ENCODE results near the gene HEATR9. TPM values are rescaled to one million over a fixed set of nuclear protein-coding genes. Genes with fewer than 3 reads are reported as not detected.
A peak's percentile ranks its signal among the peaks of the same experiment; 100 is the strongest.

The HEATR9 gene
- polyA plus RNA-seq, 2 of the 4 experiments (the other 2 are of a cell fraction): not detected

DNA sequence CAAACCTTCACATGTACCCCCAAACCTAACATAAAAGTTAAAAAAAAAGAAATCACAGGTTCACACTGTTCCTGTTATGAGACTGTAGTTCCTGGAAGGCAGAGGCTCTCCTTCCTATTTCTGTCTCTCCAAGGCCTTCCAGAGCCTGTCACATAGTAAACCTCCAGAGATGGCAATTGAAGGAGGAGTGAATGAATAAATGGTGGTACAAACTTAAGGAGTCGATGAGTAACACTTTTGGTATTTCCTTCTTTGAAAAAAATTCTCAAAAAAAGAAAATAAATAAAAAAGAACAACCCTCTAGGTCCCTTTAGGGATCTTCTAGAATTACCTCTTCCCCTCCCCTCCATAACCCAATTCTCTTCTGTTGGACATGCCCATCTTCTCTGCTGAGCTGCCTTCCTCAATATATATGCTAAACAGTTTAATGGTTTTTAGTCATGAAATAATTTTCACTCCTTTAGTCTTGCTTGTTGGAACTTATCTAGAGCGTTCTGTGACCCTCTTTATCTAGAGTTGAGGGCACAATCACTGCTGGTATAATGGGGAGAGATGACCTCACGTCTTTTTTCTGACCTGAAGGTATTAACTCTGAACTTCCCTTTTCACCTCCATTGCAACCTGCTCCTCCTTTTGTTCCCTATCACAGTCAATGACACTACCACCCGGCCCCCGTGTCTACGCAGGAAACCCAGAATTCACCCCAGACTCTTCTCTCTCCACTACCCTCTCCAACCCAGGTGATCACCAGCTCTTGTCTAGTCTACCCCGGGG is 61.1 kb downstream of the HEATR9 start:
- POLR2A ChIA-PET: interaction anchor here (1.4 to 3.9 kb wide), 3 partner anchors 22 to 194 kb away, joined by 6 to 156 read pairs (median 12); no protein-coding TSS in a partner anchor
- FAIRE-seq (no peak), DNase-seq (ENCODE audit: low read depth in 1 of 2, low spot score in 1 of 2) (no peak), ATAC-seq (no peak)
- 74% methylated on average over 7 of the region's 7 CpGs for WGBS (ENCODE audit: missing lambda C conversion rate)
- TF ChIP-seq CHD2 (IDR thresholded peaks at IDR 0.05; ENCODE audit: low read length, partially characterized antibody): no peak
- TF ChIP-seq ZC3H11A (IDR thresholded peaks at IDR 0.05): no peak
- no peak for TF ChIP-seq TP53 (CRISPR knock-in tag; IDR thresholded peaks at IDR 0.05)
- TF ChIP-seq RARB (CRISPR knock-in tag; IDR thresholded peaks at IDR 0.05): no peak
- TF ChIP-seq GATA3 (IDR thresholded peaks at IDR 0.05; ENCODE audit: borderline replicate concordance): no peak
- no peak for TF ChIP-seq RCOR1 (IDR thresholded peaks at IDR 0.05; ENCODE audit: low read depth, low read length)
- TF ChIP-seq KDM1A (IDR thresholded peaks at IDR 0.05; ENCODE audit: low read depth): no peak
- no peak for TF ChIP-seq JUNB (IDR thresholded peaks at IDR 0.05)
- no peak for TF ChIP-seq FOSL2 (IDR thresholded peaks at IDR 0.05)
- TF ChIP-seq FOSL2 (CRISPR knock-in tag; IDR thresholded peaks at IDR 0.05): no peak
- TF ChIP-seq MYC (IDR thresholded peaks at IDR 0.05; ENCODE audit: borderline replicate concordance, low read length): no peak
- H3K4me1 ChIP-seq: peaks cover 36% of the 10 kb centered on the region
- H3K4me3 ChIP-seq: no peak overlapping the region
- CTCF ChIA-PET: interaction anchor here (1.1 to 30.3 kb wide), 8 partner anchors 12 to 194 kb away, joined by 4 to 2039 read pairs (median 8); partner anchors contain the start of genes C17orf50, GAS2L2 and MMP28
- peak overlapping the region; percentile 82 for H3K4me2 ChIP-seq
- no peaks in the 10 kb centered on the region for H3K9me3 ChIP-seq
- peak overlapping the region; percentile 86 to 97 for H3K27ac ChIP-seq

Small RNA genes within 50 kb of the gene (small RNA-seq; reads per million reads assigned to genes)
- 4.2 to 155 (median 19.3) reads per million in 6 experiments for gene RF00100

Other genes with a start within 250 kb of the HEATR9 start
- 0.05 and 0.07 TPM in 2 replicates for gene RASL10B, start 137.3 kb downstream of the HEATR9 start, polyA plus RNA-seq (2011; rRNA removed)
- 0.10 to 0.26 TPM (median 0.24 TPM) in 3 replicates for gene RASL10B, start 137.3 kb downstream of the HEATR9 start, polyA plus RNA-seq (2017; fragmentation: RNase III; extraction: RNeasy Plus Mini Kit Qiagen cat#74134 plus additional on column Dnase treatment)
- 0.06 and 0.12 TPM in 2 replicates for gene GAS2L2, start 115.7 kb downstream of the HEATR9 start, polyA plus RNA-seq (2011; rRNA removed)
- gene GAS2L2, start 115.7 kb downstream of the HEATR9 start, polyA plus RNA-seq (2017; fragmentation: RNase III; extraction: RNeasy Plus Mini Kit Qiagen cat#74134 plus additional on column Dnase treatment): 0.09 to 0.15 TPM (median 0.13 TPM) in 3 replicates
- 0.19 TPM in 1 of 2 replicates, not detected in the other for gene C17orf50, start 108.0 kb downstream of the HEATR9 start, polyA plus RNA-seq (2011; rRNA removed)
- 0.12 to 0.28 TPM (median 0.22 TPM) in 3 replicates for gene C17orf50, start 108.0 kb downstream of the HEATR9 start, polyA plus RNA-seq (2017; fragmentation: RNase III; extraction: RNeasy Plus Mini Kit Qiagen cat#74134 plus additional on column Dnase treatment)
- 6.7 and 7.1 TPM in 2 replicates for gene MMP28, start 73.2 kb downstream of the HEATR9 start, polyA plus RNA-seq (2011; rRNA removed)
- 5.2 to 8.3 TPM (median 6.6 TPM) in 3 replicates for gene MMP28, start 73.2 kb downstream of the HEATR9 start, polyA plus RNA-seq (2017; fragmentation: RNase III; extraction: RNeasy Plus Mini Kit Qiagen cat#74134 plus additional on column Dnase treatment)
- 130 and 213 TPM in 2 replicates for gene TAF15, start 59.4 kb downstream of the HEATR9 start, polyA plus RNA-seq (2011; rRNA removed)
- gene TAF15, start 59.4 kb downstream of the HEATR9 start, polyA plus RNA-seq (2017; fragmentation: RNase III; extraction: RNeasy Plus Mini Kit Qiagen cat#74134 plus additional on column Dnase treatment): 543 to 568 TPM (median 544 TPM) in 3 replicates
- gene CCL5, start 11.5 kb upstream of the HEATR9 start, polyA plus RNA-seq (2011; rRNA removed): 0.31 and 1.0 TPM in 2 replicates
- 0.12 to 0.17 TPM in 2 of 3 replicates, not detected in the other for gene CCL5, start 11.5 kb upstream of the HEATR9 start, polyA plus RNA-seq (2017; fragmentation: RNase III; extraction: RNeasy Plus Mini Kit Qiagen cat#74134 plus additional on column Dnase treatment)
- gene RDM1, start 61.9 kb upstream of the HEATR9 start, polyA plus RNA-seq (2011; rRNA removed): 3.9 and 4.6 TPM in 2 replicates
- 3.3 to 4.3 TPM (median 3.6 TPM) in 3 replicates for gene RDM1, start 61.9 kb upstream of the HEATR9 start, polyA plus RNA-seq (2017; fragmentation: RNase III; extraction: RNeasy Plus Mini Kit Qiagen cat#74134 plus additional on column Dnase treatment)
- not detected in 2 replicates for gene LYZL6, start 74.8 kb upstream of the HEATR9 start, polyA plus RNA-seq (2011; rRNA removed)
- not detected in 3 replicates for gene LYZL6, start 74.8 kb upstream of the HEATR9 start, polyA plus RNA-seq (2017; fragmentation: RNase III; extraction: RNeasy Plus Mini Kit Qiagen cat#74134 plus additional on column Dnase treatment)
- not detected in 2 replicates for gene CCL16, start 112.6 kb upstream of the HEATR9 start, polyA plus RNA-seq (2011; rRNA removed)
- not detected in 3 replicates for gene CCL16, start 112.6 kb upstream of the HEATR9 start, polyA plus RNA-seq (2017; fragmentation: RNase III; extraction: RNeasy Plus Mini Kit Qiagen cat#74134 plus additional on column Dnase treatment)
- not detected in 2 replicates for gene CCL14, start 117.8 kb upstream of the HEATR9 start, polyA plus RNA-seq (2011; rRNA removed)
- not detected in 3 replicates for gene CCL14, start 117.8 kb upstream of the HEATR9 start, polyA plus RNA-seq (2017; fragmentation: RNase III; extraction: RNeasy Plus Mini Kit Qiagen cat#74134 plus additional on column Dnase treatment)
- 0.10 TPM in 1 of 2 replicates, not detected in the other for gene CCL15, start 132.7 kb upstream of the HEATR9 start, polyA plus RNA-seq (2011; rRNA removed)
- gene CCL15, start 132.7 kb upstream of the HEATR9 start, polyA plus RNA-seq (2017; fragmentation: RNase III; extraction: RNeasy Plus Mini Kit Qiagen cat#74134 plus additional on column Dnase treatment): not detected in 3 replicates
- not detected in 2 replicates for gene CCL23, start 149.1 kb upstream of the HEATR9 start, polyA plus RNA-seq (2011; rRNA removed)
- gene CCL23, start 149.1 kb upstream of the HEATR9 start, polyA plus RNA-seq (2017; fragmentation: RNase III; extraction: RNeasy Plus Mini Kit Qiagen cat#74134 plus additional on column Dnase treatment): not detected in 3 replicates
- gene CCL18, start 195.4 kb upstream of the HEATR9 start, polyA plus RNA-seq (2011; rRNA removed): not detected in 2 replicates
- gene CCL18, start 195.4 kb upstream of the HEATR9 start, polyA plus RNA-seq (2017; fragmentation: RNase III; extraction: RNeasy Plus Mini Kit Qiagen cat#74134 plus additional on column Dnase treatment): not detected in 3 replicates
- gene CCL3, start 221.3 kb upstream of the HEATR9 start, polyA plus RNA-seq (2011; rRNA removed): not detected in 2 replicates
- not detected in 3 replicates for gene CCL3, start 221.3 kb upstream of the HEATR9 start, polyA plus RNA-seq (2017; fragmentation: RNase III; extraction: RNeasy Plus Mini Kit Qiagen cat#74134 plus additional on column Dnase treatment)
- gene CCL4, start 234.9 kb upstream of the HEATR9 start, polyA plus RNA-seq (2011; rRNA removed): not detected in 2 replicates
- gene CCL4, start 234.9 kb upstream of the HEATR9 start, polyA plus RNA-seq (2017; fragmentation: RNase III; extraction: RNeasy Plus Mini Kit Qiagen cat#74134 plus additional on column Dnase treatment): not detected in 3 replicates